ENCODE measurements around the gene STX8. TPM values are rescaled to one million over a fixed set of nuclear protein-coding genes. Genes with fewer than 3 reads are reported as not detected.
"Not testable (repeated sequence)": the region's sequence is repeated elsewhere in the genome, so short reads cannot be mapped to it uniquely, and the experiment has no call there.

The STX8 gene
- 10 to 100 TPM; 46.6 to 72.4 TPM for total RNA-seq

GRCh38 chr17:9575381-9576101, at the start of gene STX8:
STX8 (minus strand) TSS chr17:9575820; CDS start chr17:9575808, 12 bp downstream.
- TF ChIP-seq POLR2AphosphoS5 (IDR thresholded peaks at IDR 0.05) (peak; percentile 86), POLR2A (IDR thresholded peaks at IDR 0.05) (no peak)
- TF ChIP-seq, protein P1, sequence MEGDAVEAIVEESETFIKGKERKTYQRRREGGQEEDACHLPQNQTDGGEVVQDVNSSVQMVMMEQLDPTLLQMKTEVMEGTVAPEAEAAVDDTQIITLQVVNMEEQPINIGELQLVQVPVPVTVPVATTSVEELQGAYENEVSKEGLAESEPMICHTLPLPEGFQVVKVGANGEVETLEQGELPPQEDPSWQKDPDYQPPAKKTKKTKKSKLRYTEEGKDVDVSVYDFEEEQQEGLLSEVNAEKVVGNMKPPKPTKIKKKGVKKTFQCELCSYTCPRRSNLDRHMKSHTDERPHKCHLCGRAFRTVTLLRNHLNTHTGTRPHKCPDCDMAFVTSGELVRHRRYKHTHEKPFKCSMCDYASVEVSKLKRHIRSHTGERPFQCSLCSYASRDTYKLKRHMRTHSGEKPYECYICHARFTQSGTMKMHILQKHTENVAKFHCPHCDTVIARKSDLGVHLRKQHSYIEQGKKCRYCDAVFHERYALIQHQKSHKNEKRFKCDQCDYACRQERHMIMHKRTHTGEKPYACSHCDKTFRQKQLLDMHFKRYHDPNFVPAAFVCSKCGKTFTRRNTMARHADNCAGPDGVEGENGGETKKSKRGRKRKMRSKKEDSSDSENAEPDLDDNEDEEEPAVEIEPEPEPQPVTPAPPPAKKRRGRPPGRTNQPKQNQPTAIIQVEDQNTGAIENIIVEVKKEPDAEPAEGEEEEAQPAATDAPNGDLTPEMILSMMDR (IDR thresholded peaks at IDR 0.05): peak in 2 of 4 experiments; percentile 5 to 8
- no peaks in the 10 kb centered on the region for H3K4me1 ChIP-seq (replicated peaks)
- intact Hi-C loops (cut with DNase I): loop anchor here (5.0 kb wide), 1 partner anchor 173 kb away; no protein-coding TSS in a partner anchor
- no peaks in the 10 kb centered on the region for H3K9me3 ChIP-seq
- no peaks in the 10 kb centered on the region for H3K27me3 ChIP-seq (replicated peaks; ENCODE audit: insufficient read depth)
- H3K36me3 ChIP-seq: no peaks in the 10 kb centered on the region
- peak within 1 kb of the TSS; percentile 65 to 73 for H3K4me3 ChIP-seq
- peak; percentile 87 for DNase-seq (ENCODE audit: low spot score)
- WGBS: under 1% methylated on average over 31 of the region's 42 CpGs
- peak within 1 kb of the TSS in 1 of 2 donors; percentile 41 for H3K27ac ChIP-seq

- Histone ChIP-seq H3K27me3 (replicated peaks; ENCODE audit: insufficient read depth) (no peaks in the 10 kb centered on the region), H3K4me1 (replicated peaks) (no peaks in the 10 kb centered on the region), H3K9me3 (no peaks in the 10 kb centered on the region), H3K27ac (no peak overlapping the region), H3K36me3 (no peaks in the 10 kb centered on the region), H3K4me3 (no peak overlapping the region)
- TF ChIP-seq POLR2AphosphoS5 (IDR thresholded peaks at IDR 0.05) (no peak), POLR2A (IDR thresholded peaks at IDR 0.05) (no peak)
- TF ChIP-seq, protein P1 (IDR thresholded peaks at IDR 0.05): no peak
- no peak for DNase-seq (ENCODE audit: low spot score)
- intact Hi-C loops (cut with DNase I): no loop called here
These were observed 47.3 kb upstream of the STX8 start for GRCh38 chr17:9622961-9623360.

- no peaks in the 10 kb centered on the region for H3K27me3 ChIP-seq (replicated peaks; ENCODE audit: insufficient read depth)
- TF ChIP-seq POLR2AphosphoS5 (IDR thresholded peaks at IDR 0.05) (no peak), POLR2A (IDR thresholded peaks at IDR 0.05) (no peak)
- TF ChIP-seq, protein P1 (IDR thresholded peaks at IDR 0.05): no peak
- no peaks in the 10 kb centered on the region for H3K9me3 ChIP-seq
- H3K27ac ChIP-seq: no peak overlapping the region
- intact Hi-C loops (cut with DNase I): no loop called here
- H3K4me1 ChIP-seq (replicated peaks): no peaks in the 10 kb centered on the region
- WGBS: 43% methylated on average over 2 of the region's 2 CpGs
- no peak overlapping the region for H3K4me3 ChIP-seq
- no peaks in the 10 kb centered on the region for H3K36me3 ChIP-seq
- DNase-seq (ENCODE audit: low spot score): no peak
These were observed 39.9 kb upstream of the STX8 start for GRCh38 chr17:9615486-9615885.

- WGBS: 73% methylated on average over 9 of the region's 9 CpGs
- Histone ChIP-seq H3K27ac (no peak overlapping the region), H3K4me3 (no peak overlapping the region), H3K9me3 (no peaks in the 10 kb centered on the region), H3K4me1 (replicated peaks) (no peaks in the 10 kb centered on the region), H3K27me3 (replicated peaks; ENCODE audit: insufficient read depth) (no peaks in the 10 kb centered on the region), H3K36me3 (no peaks in the 10 kb centered on the region)
- no peak for TF ChIP-seq POLR2A (IDR thresholded peaks at IDR 0.05)
- TF ChIP-seq POLR2AphosphoS5 (IDR thresholded peaks at IDR 0.05): no peak
- TF ChIP-seq, protein P1 (IDR thresholded peaks at IDR 0.05): no peak
- intact Hi-C loops (cut with DNase I): no loop called here
- no peak for DNase-seq (ENCODE audit: low spot score)
These were observed 36.4 kb upstream of the STX8 start for GRCh38 chr17:9612006-9612405.

DNA sequence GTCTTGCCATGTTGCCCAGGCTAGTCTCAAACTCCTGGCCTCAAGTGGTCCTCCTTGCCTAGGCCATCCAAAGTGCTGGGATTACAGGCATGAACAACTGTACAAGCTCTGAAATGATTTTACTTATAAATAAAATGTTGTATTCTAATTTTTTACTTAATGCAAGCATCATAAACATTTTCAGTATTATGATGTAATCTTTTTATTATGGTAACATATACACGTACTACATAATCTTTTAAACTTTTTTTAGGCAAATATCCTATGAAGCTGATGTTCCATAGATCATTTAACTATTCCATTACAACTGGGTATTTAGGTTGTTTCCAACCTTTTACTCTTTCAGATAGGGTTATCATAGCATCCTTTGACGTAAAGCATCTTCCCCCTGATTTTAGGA, 35.9 kb upstream of the STX8 start:
- H3K9me3 ChIP-seq: no peaks in the 10 kb centered on the region
- H3K4me3 ChIP-seq: no peak overlapping the region
- no peaks in the 10 kb centered on the region for H3K36me3 ChIP-seq
- H3K4me1 ChIP-seq (replicated peaks): no peaks in the 10 kb centered on the region
- no peaks in the 10 kb centered on the region for H3K27me3 ChIP-seq (replicated peaks; ENCODE audit: insufficient read depth)
- no peak for DNase-seq (ENCODE audit: low spot score)
- no peak overlapping the region for H3K27ac ChIP-seq
- TF ChIP-seq POLR2A (IDR thresholded peaks at IDR 0.05): no peak
- no peak for TF ChIP-seq POLR2AphosphoS5 (IDR thresholded peaks at IDR 0.05)
- TF ChIP-seq, protein P1 (IDR thresholded peaks at IDR 0.05): no peak
- intact Hi-C loops (cut with DNase I): no loop called here
- WGBS: 82% methylated on average over 2 of the region's 2 CpGs

GRCh38 chr17:9607058-9607457, 31.4 kb upstream of the STX8 start:
- H3K4me1 ChIP-seq (replicated peaks); H3K9me3 ChIP-seq; H3K4me3 ChIP-seq; intact Hi-C loops (cut with DNase I); DNase-seq (ENCODE audit: low spot score); H3K27me3 ChIP-seq (replicated peaks; ENCODE audit: insufficient read depth); H3K27ac ChIP-seq; H3K36me3 ChIP-seq: not testable (repeated sequence)
- 71% methylated on average over 5 of the region's 5 CpGs for WGBS

Measured in prostate gland (tissue), 2 donors.